Stimulated activated CD4-positive, alpha-beta T cell treated with anti-CD3 and anti-CD28 coated beads, Interleukin-12 subunit alpha, Interleukin-12 subunit beta, amount 100 ng/mL, for 48 hours (primary cell): ENCODE results near the gene CLIC2.
"Not testable (repeated sequence)": the region's sequence is repeated elsewhere in the genome, so short reads cannot be mapped to it uniquely, and the experiment has no call there.

ENCODE experiments used
- DNase-seq, 3 donors: peaks; one replicate each; pipeline ENCODE4 v3.0.0-alpha.2; 2020; ENCODE audit warnings: low read depth in 2 of 3, low spot score in 1 of 3

The CLIC2 gene

DNA sequence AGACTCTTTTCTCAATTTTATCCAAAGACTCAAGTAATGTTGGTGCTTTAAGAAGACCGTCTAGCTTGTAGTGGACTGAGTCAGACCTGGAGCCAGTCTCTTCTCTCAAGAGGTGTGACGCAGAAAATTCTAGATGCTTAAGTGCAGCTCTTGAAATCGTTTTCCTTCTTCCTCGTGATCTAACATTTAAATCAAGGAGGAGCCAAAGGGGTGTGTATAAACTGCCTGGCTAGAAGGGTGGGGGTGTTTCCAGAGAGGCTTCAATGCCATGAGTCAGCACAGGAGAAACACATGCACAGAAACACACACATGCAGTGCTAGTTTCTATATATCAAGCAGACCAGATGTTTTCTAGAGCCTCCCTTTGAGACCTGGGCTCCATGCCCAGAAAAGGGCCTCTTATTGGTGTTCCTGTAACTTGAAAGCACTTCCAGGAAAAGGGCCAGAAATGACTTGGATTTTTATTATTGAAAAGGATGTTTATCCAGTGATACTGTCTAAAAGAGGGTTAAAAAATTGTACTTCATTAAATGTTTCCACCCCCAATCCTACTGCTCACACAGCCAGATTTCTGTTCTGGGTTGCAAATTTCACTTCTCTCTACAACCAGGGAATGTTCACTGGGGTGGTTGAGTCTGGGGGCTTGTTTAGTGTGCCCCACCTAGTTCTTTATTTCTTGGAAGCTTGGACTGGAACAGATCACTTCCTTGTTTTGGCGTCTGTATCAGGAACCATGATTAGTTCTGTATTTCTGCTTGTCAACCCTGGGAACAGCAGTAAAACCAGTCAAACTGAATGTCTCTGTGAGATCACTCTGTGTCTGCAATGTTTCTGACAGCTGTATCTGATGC, at the start of gene CLIC2:
CLIC2 (minus strand) TSS at position 129 of the 851 bp plus-strand sequence. CDS start 187 bp downstream, outside the sequence.
- no peak for DNase-seq

DNA sequence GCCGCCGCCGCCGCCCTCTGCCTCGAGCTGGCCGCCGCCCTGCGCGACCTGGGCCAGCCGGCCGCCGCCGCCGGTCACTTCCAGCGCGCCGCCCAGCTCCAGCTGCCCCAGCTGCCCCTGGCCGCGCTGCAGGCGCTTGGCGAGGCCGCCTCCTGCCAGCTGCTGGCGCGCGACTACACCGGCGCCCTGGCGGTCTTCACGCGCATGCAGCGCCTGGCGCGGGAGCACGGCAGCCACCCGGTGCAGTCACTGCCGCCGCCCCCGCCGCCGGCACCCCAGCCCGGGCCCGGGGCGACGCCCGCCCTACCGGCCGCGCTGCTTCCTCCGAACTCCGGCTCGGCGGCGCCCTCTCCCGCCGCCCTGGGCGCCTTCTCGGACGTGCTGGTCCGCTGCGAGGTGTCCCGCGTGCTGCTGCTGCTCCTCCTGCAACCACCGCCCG, 48.1 kb upstream of the CLIC2 start:
- not testable (repeated sequence) for DNase-seq

DNA sequence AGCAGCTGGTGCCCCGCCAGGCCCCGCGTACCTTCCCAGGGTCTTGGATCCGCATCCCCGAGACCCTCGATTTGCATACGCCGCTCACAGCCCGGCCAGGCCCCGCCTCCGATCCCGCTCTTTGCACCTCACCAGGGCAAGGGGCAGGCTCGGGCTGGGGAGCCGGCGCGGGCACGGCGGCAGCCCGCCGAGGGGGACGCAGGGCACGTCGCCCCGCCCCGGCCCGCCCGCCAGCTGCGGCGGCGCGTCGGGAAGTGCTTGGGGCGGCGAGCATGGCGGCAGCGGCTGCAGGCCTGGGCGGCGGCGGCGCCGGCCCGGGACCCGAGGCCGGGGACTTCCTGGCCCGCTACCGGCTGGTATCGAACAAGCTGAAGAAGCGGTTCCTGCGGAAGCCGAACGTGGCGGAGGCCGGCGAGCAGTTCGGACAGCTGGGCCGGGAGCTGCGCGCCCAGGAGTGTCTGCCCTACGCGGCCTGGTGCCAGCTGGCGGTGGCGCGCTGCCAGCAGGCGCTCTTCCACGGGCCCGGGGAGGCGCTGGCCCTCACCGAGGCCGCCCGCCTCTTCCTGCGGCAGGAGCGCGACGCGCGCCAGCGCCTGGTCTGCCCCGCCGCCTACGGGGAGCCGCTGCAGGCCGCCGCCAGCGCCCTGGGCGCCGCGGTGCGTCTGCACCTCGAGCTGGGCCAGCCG, 47.6 kb upstream of the CLIC2 start, which contains the start of gene F8A2:
F8A2 (plus strand) TSS at position 253 of the 686 bp plus-strand sequence; CDS start at position 273, 20 bp downstream.
- DNase-seq = not testable (repeated sequence)

DNA sequence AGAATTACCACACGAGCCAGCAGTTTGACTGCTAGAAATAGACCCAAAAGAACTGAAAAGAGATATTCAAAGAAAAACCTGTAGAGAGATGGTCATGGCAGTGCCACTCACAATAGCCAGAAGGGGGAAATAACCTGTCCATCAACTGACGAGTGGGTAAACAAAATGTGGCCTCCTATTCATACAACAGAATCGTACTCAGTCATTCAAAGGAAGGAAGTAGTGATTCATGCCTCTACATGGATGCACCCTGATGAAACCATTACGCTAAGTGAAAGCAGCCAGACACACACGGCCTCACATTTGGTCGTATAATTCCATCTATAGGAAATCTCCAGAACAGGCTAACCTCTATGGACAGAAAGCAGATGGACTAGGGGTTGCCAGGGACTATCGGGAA, 45.4 kb upstream of the CLIC2 start:
- not testable (repeated sequence) for DNase-seq

DNA sequence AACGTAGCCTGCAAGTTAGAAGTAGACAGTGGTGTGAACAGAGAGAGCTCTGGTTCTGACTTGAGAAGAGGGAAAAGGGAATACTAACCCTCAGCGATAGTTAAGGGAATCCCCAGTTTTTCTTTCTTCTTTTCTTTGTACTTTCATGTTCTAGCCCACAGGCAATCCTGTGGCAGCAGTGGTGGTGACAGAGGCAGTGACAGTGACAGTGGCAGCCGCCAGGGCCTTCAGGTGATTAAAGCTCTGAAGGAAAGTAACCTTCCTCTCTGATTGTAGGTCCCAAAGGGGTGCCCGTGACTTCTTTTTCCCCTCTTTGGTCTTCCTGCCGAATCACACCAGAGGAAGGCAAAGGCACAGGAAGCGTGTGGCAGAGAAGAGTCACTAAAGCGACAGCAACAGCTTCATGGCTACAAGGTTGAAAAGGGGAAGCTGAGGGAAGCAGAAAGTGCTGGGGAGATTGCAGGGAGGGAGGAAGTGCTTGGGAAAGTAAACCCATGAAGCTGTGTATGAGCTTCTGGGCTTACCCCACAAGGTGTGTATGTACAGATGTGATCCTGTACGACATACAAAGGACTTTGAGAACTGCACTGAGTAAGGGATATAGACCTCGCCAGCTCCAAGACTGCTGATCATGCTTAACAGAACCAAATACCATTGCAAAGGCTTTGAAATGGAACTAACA, 39.5 kb upstream of the CLIC2 start:
- DNase-seq = not testable (repeated sequence)

DNA sequence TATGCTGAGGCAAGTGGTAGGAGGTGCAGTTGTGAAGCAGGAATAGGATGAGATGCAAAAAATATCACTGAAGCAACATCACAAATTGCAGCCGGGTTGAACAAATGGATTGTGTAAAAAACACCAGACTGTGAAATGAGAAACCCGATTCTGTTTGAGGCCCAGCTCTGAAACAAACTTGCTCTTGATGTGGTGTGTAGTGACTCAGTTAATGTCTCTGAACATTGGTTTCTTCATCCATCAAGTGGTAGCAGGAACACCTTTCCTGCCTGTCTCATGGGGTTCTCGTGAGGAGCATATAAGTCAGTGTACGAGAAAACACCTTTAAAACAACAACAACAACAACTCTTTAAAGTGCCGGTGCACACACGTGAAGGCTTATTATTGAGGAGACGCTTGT, 29.3 kb upstream of the CLIC2 start:
- DNase-seq = not testable (repeated sequence)

DNA sequence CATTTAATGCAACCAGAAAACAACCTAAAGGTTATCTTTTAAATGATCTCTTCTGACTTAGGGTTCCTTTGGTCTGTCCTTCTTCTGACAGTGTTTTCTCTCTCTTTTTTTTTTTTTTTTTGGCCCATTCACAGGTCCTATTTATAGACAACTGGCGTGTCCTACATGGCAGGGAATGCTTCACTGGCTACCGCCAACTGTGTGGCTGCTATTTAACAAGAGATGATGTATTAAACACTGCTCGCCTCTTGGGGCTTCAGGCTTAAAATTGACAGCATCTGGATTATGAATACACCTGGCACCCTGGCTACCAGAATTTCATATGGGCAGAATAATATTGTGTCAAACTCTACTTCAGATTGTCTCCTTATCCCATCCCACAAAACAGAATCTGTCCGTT, 15.0 kb upstream of the CLIC2 start:
- DNase-seq = not testable (repeated sequence)

DNA sequence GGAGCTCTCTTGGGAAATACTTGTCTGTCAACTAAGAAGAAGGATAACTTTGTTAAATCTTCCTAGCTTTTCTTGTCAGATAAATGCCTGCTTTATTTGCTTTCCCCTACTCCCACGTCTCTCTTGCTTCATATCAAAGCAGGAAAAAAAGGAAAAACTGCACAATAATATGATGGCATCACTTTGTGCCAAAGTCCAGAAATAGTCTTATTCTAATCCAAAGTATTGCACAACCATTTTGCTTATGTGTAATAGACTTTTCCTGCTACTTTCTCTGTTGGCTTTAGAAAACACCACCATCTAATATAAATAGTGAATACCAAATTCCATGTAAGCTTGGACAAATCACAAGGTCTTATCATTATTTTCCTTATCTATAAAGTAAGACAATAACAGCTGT, 11.3 kb upstream of the CLIC2 start:
- DNase-seq = not testable (repeated sequence)

DNA sequence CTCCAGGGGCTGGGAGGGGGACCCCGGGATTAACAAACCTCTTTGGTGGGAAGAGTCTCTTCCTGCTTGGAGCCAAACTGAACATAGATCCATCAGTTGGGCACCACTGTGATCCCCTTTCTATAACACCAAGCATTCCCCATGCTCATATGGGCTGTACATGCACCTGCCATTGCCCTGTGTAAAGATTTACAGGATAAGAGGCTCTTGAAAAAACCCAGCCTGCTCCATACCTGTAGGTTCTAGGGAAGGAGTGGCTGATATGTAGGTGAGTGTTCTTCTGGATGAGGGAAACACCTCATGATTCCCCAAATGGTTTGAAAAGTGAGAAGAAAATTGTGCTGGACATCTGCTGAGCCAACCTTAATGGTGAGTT, 911 bp upstream of the CLIC2 start:
- not testable (repeated sequence) for DNase-seq

DNA sequence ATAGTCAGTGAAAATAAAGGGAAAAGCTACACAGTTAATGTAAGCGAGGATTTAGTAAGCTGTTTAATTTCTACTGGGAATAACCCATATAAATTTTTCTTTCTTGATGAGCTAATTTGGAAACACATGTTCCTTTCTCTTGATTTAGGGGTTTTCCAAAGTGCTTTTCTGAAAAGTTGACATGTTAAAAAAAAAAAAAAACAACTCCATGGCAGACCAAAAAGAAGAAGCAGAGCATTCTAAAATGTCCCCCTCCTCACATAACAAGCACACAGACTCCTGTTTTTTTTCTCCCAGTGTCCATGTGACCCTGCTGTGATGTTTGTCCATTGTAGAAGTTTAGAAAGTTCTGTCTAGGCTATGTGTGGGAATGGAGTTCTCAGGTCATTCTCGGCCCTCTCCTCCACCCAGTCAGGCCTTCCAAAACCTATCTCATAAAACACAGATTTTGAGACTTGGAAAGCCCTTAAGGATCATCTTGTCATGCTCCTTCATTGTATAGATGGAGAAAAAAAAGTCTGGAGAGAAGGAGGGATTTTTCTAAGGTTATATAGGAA, 792 bp downstream of the CLIC2 start:
- no peak for DNase-seq

DNA sequence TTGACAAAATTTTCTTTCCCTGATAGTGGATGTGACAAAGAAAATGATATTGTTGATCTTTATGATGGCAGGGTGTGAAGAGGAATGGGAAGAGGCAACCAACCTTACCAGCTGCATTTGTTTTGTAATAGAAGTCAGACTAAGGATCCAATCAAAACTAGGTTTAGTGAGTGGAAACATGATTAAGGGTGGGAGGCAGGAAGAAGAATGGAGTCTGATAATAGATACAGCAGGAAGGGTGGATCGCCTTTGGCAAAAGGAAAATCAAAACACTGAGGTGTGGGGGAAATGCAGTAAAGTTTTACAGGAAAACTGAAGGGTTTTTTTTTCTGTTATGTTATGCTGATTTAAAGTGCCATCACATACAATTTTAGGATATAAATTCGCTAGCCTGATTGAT, 3.4 kb downstream of the CLIC2 start:
- DNase-seq = no peak

DNA sequence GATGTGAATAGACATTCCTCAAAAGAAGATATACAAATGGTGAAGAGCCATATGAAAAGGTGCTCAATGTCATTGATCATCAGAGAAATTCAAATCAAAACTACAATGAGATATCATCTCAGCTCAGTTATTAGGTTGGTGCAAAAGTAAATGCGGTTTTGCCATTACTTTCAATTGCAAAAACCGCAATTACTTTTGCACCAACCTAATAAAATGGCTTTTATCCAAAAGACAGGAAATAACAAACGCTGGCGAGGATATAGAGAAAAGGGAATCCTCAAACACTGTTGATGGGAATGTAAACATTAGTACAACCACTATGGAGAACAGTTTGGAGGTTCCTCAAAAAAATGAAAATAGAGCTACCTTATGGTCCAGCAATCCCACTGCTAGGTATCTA, 5.1 kb downstream of the CLIC2 start:
- DNase-seq = no peak

DNA sequence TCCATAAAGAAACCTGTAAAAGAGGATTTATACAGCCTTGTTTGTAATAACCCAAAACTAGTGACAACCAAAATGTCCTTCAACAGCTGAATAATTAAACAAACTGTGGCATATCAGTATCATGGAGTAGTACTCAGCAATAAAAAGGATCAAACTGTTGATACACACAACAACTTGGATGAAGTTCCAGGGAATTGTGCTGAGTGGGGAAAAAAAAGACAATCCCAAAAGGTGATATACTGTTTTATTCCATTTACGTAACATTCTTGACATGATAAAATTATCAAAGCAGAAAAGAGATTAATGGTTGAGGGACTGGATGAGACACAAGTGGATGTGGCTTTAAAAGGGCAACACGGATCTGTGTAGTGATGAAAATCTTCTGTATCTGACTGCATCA, 7.8 kb downstream of the CLIC2 start:
- DNase-seq = no peak

DNA sequence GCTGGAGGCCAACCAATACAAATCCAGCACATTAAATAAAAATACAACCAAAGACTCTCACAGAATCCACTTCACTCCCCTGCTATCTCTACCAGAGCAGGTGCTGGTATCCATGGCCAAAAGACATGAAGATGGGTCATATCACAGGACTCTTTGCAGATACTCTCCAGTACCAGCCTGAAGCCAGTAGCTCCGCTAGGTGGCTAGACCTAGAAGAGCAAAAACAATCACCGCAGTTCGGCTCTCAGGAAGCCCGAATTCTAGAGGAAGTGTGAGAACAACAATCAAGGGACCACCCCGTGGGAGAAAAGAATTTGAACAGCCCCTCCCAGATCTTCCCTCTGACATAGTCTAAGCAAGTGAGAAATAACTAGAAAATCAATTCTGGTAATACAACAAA, 20.2 kb downstream of the CLIC2 start:
- no peak for DNase-seq

DNA sequence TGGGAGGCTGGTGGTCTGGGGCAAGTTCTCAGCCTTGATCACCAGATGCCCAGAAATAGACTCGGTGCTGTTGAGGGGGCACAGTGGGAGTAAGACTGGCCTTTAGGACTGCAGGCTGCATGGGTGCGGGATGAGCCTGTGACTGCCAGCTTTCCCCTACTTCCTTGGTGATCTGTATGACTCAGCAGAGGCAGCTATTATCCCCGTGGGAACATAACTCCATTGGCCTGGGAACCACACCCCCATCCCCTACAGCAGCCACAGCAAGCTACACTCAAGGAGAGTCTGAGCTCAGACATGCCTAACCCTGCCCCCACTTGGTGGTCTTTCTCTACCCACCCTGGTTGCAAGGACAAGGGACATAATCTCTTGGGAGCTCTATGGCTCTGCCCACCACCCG, 20.6 kb downstream of the CLIC2 start:
- no peak for DNase-seq

DNA sequence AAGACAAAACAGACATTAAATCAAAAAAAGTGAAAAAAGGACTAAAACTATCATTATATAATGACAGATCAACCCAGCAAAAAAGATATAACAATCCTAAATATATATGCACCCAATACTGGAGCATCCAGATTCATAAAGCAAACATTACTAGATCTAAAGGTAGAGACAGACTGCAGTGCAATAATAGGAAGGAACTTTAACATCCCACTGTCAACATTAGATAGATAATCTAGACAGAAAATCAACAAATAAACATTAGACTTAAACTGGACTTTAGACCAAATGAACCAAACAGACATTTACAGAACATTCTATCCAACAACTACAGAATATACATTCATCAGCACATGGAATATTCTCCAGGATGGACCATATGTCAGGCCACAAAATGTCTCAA, 40.6 kb downstream of the CLIC2 start:
- no peak for DNase-seq

DNA sequence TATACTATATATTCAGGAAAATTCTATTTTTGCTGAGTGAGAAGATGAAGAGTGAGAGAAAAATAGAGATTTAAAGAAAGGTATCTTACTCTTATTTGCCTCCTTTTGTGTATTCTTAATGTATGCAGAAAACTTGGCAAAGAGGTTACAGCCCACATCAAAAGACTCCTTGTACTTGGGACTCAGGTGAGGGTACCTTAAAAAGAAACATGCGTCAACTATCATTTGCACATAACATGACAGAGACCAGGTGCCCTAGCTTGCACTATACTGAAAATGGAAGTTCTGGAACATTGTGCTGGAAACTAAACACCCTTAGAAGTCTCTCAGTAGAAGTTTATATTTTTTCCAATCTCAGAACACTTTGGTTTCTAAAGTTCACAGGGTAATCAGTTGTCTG, 54.5 kb downstream of the CLIC2 start:
- DNase-seq = no peak

DNA sequence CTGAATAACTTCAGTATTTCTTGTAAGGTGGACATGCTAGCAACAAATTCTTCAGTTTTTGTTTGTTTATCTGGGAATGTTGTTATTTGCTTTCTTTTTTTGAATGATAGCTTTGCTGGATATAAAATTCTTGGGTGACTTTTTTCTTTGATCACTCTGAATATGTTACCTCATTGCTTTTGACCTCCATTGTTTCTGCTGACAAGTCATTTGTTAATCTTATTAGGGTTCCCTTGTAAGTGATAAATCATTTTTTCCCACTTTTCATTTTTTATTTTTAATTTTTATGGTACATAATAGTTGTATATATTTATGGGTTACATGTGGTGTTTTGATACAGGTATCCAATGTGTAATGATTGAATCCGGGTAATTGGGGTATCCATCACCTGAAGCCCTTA, 63.4 kb downstream of the CLIC2 start:
- no peak for DNase-seq

DNA sequence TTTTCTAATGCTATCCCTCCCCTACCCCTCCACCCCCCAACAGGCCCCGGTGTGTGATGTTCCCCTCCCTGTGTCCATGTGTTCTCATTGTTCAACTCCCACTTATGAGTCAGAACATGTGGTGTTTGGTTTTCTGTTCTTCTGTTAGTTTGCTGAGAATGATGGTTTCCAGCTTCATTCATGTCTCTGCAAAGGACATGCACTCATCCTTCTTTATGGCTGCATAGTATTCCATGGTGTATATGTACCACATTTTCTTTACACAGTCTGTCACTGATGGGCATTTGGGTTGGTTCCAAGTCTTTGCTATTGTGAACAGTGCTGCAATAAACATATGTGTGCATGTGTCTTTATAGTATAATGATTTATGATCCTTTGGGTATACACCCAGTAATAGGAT, 66.4 kb downstream of the CLIC2 start:
- DNase-seq = not testable (repeated sequence)

DNA sequence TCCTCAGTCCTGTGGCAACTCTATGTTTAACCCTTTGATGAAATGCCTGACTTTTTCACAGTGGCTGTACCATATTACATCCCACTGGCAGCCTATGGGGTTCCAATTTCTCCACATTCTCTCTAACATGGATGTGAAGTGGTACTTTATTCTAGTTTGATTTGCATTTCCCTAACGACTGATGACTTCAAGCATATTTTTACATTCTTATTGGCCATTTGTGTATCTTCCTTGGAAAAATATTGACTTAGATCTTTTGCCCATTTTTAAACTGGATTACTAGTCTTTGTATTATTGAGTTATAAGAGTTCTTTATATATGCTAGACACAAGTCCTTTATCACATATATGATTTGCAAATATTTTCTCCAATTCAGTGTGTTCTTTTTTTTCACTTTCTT, 68.0 kb downstream of the CLIC2 start:
- no peak for DNase-seq

DNA sequence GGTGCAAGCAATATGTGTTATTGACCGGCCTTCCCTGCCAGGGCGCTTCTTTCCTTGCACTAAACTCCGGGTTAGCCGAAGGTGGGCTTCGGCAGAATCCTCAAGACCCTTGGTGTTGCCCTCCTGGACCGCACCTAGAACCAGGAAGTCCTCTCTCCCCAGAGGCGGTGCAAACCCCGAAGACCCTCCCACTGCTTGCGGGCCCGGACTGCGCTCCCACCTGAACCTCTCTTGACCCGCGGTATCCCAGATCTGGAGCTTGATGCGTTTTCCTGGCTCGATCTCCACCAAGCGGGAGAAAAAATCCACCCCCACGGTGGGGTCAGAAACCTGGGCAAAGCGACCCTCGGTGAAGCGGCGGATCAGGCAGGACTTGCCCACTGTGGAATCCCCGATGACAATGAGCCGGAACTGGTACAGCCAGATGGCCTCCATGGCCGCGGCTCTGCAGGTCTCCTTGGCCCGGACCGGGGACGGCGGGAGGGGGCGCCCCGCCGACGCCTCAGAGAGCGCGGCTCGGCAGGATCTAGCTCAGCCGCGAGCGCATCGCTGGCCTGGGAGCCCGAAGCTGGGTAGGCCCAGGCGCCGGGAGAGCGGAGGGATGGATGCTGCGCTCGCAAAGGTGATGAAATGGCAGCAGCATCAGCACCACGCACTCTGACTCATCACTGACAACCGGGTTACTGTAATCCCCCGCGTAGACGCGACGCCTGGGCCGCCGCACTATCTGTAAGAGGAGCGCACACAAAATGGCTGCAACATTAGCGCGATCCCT, 70.4 kb downstream of the CLIC2 start, which contains the start of gene RAB39B:
RAB39B (minus strand) TSS at position 638 of the 775 bp plus-strand sequence; CDS start at position 435, 203 bp downstream.
- peak; percentile 56 to 66 (median 57) for DNase-seq
